ENCODE results near the gene TRAPPC3.

DNA sequence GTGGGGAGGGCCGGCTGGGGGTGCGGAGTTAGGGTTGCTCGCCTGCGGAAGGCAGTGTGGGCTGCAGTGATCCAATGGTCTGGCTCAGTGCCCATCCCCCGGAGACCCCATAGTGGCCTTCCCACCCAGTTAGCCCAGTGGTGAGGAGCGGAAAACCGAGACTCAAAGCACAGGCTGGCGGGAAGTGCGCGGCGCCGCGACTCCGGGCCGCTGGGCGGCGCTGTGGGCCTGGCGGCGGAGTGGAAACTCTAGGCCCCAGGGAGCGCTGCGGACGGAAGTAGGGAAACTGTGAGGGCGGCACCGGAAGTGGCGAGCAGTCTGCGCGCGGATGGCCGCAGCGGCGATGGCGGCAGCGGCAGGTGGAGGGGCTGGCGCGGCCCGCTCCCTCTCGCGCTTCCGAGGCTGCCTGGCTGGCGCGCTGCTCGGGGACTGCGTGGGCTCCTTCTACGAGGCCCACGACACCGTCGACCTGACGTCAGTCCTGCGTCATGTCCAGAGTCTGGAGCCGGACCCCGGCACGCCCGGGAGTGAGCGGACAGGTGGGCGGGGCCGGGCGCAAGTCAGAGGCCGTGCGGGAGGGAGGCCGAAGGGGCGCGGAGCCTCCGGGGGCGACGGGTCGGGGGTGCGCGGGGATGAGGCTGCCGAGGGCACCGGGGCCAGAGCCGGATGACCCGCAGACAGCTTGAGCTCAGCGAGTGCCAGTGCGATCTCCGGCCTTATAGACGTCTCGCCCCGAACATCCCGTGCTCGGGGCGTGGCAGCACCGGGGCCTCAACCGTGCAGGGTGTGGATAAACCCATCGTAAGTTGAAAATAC lies 60.5 kb downstream of the TRAPPC3 start, which contains the start of gene ADPRS:
- TF ChIP-seq, protein P1, sequence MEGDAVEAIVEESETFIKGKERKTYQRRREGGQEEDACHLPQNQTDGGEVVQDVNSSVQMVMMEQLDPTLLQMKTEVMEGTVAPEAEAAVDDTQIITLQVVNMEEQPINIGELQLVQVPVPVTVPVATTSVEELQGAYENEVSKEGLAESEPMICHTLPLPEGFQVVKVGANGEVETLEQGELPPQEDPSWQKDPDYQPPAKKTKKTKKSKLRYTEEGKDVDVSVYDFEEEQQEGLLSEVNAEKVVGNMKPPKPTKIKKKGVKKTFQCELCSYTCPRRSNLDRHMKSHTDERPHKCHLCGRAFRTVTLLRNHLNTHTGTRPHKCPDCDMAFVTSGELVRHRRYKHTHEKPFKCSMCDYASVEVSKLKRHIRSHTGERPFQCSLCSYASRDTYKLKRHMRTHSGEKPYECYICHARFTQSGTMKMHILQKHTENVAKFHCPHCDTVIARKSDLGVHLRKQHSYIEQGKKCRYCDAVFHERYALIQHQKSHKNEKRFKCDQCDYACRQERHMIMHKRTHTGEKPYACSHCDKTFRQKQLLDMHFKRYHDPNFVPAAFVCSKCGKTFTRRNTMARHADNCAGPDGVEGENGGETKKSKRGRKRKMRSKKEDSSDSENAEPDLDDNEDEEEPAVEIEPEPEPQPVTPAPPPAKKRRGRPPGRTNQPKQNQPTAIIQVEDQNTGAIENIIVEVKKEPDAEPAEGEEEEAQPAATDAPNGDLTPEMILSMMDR (IDR thresholded peaks at IDR 0.05) = peak; percentile 89 to 99 (median 99)
- TF ChIP-seq POLR2A (IDR thresholded peaks at IDR 0.05) (peak in 1 of 2 donors; percentile 60), POLR2AphosphoS5 (IDR thresholded peaks at IDR 0.05; ENCODE audit: insufficient read depth in 1 of 2, low read depth in 1 of 2) (peak; percentile 78 to 86)

All from vagina (tissue), 2 donors.